GM19467 (cell line): ENCODE measurements around the gene ZFAND6.
"Not testable (repeated sequence)": the region's sequence is repeated elsewhere in the genome, so short reads cannot be mapped to it uniquely, and the experiment has no call there.

Source experiments
- ATAC-seq: cut with Tn5 transposase; IDR thresholded peaks from one replicate; pipeline ENCODE4 v1.9.1; 2021; ENCODE audit warnings: mild to moderate bottlenecking, moderate library complexity; ENCODE audit not compliant: unreplicated experiment

ZFAND6 gene

GRCh38 chr15:80095969-80096368, 36.5 kb downstream of the ZFAND6 start:
- no peak for ATAC-seq

GRCh38 chr15:80098341-80098740, 38.9 kb downstream of the ZFAND6 start:
- ATAC-seq: no peak

DNA sequence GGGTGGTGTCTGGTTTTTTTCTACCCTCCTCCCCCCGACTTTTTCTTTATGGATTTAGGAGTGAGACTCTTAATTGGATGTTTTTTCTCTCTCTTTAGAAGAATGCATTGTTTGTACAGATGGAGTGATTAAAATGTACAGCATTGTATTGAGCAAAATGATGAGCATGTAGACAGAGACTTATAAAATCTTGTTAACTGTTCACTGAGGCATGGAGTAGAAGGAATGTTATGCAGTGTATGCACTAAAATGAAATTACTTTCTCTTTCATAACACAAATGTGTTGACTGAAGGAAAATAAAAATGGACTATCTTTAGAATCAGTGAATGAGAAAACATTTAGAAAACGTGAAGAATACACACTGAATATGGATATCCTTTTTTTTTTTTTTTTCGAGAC, 39.8 kb downstream of the ZFAND6 start:
- peak; percentile 36 for ATAC-seq

DNA sequence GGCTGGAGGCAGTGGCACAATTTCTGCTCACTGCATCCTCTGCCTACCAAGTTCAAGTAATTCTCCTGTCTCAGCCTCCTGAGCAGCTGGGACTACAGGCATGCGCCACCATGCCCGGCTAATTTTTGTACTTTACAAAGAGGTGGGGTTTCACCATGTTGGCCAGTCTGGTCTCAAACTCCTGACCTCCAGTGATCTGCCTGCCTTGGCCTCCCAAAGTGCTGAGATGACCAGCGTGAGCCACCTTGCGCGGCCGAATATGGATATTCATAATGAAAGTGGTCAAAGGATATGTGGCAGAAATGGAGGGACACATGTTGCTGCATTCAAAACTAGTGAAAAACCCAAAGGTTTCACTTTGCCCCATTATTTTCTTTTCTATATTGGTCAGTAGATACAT, 40.2 kb downstream of the ZFAND6 start:
- peak; percentile 67 for ATAC-seq

DNA sequence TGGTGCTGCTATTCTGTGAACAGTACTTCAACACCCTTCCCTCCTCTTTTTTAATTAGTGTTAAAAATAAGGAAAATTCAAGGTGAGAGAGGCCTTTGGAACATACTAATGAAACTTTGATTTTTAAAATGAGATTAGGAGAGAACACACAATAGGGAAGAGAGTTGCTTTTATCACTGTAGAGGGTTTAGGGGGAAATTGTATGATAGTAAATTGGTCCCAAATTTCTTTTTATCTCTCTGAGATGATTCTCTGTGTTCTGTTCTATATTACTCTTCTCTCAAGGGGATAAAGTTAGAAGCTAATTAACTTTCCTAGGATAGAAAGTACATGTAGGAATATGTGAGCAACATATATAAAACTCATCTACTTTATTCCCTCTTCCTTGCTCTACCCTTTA, 40.8 kb downstream of the ZFAND6 start:
- ATAC-seq: no peak

DNA sequence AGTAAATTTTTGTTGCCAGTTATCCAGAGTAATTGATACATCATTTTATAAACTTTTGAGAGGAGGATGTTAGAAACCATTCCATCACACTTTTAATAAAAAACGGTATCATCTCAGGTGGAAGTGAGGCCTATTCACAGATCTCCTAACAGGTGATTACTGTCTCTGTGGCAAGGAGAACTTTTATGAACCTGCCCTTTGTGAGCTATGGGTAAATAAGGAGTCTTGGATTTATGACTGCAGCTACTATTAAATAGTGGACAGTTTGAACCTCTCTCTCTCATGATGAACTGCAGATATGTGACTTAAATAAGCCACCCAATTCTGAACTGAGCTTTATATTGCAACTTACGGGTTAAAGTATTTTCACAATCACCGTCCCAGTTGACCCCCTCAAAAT, 45.7 kb downstream of the ZFAND6 start:
- ATAC-seq: no peak

- ATAC-seq: no peak
Measured at GRCh38 chr15:80105595-80105994, 46.1 kb downstream of the ZFAND6 start.

DNA sequence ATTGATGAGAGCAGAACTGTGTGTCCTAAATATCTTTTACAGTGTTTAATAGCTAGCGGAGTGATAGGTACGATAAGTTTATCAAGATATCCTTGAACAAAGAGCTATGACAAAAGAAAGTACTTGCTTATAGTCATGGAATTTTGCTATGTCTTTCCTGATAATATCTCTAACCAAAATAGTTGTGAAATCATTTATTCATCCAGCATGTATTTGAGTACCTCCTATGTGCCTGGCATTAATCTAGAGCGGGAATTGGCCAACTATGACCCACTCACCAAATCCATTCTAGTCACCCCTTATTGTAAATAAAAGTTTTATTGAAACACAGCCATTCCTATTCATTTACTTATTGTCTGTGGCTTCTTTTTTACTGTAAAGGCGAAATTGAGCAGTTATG, 46.6 kb downstream of the ZFAND6 start:
- ATAC-seq: no peak

GRCh38 chr15:80107204-80107603, 47.7 kb downstream of the ZFAND6 start:
- ATAC-seq: no peak

GRCh38 chr15:80107774-80108173, 48.3 kb downstream of the ZFAND6 start:
- no peak for ATAC-seq

- no peak for ATAC-seq
Measured at GRCh38 chr15:80109388-80109787, 49.9 kb downstream of the ZFAND6 start.

GRCh38 chr15:80110920-80111319, 51.4 kb downstream of the ZFAND6 start:
- no peak for ATAC-seq

DNA sequence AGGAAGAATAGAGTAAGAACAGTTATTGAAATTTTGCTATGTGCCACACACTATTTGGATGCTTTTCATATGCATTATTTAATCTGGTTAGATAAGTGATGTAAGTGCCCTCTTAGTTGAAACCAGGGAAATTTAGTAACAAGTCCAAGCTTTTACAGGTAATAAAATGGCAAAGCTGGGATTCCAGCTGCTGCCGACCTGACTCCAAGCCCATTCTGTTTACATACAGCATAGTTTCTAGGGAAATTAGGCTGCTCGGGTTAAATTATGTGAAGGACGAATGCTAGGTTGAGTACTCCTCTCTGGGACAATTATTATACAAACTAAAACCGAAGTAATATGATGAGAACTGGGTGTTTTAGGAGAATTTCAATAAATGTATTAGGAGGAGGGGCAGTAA, 54.6 kb downstream of the ZFAND6 start:
- ATAC-seq: no peak

- ATAC-seq: no peak
Measured at GRCh38 chr15:80115021-80115420, 55.5 kb downstream of the ZFAND6 start.

GRCh38 chr15:80118956-80119355, 59.5 kb downstream of the ZFAND6 start:
- no peak for ATAC-seq

- no peak for ATAC-seq
Measured at GRCh38 chr15:80120636-80121035, 61.2 kb downstream of the ZFAND6 start.

DNA sequence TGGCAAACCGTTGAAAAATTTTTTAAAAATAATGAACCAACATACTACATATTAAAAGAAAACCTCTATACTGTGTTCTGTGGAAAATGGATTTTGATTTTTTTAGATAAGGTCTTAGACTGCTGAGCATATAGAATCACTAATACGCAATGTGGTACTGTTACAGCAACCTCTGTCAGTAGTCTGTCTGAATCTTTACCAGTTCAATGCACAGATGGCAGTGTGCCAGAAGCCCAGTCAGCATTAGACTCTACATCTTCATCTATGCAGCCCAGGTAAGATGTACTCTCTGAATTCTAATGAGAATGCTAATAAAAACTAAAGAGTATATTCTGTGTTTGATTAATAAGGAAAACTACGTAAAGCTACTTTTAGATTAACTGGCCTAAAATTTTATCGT, 62.1 kb downstream of the ZFAND6 start:
- ATAC-seq: no peak

DNA sequence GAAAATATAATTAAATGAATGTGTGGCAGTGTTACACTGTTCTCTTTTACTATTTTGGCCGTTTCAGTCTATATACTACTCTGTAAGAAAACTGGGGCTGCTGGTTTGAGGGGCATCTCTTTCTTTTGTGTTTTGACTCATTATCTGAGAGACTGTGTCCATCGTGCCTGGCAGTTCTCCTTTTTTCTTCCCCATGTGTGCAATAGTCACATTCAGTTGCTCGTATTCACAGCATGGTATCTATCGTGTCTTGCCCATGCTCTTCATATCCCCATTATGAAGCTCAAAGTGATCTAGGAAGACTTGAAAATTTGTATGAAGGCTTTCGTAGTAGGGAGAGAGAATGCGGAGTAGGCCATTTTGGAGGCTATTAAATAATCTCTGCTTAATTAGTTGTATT, 63.6 kb downstream of the ZFAND6 start:
- no peak for ATAC-seq

GRCh38 chr15:80127253-80127652, 67.8 kb downstream of the ZFAND6 start:
- not testable (repeated sequence) for ATAC-seq

DNA sequence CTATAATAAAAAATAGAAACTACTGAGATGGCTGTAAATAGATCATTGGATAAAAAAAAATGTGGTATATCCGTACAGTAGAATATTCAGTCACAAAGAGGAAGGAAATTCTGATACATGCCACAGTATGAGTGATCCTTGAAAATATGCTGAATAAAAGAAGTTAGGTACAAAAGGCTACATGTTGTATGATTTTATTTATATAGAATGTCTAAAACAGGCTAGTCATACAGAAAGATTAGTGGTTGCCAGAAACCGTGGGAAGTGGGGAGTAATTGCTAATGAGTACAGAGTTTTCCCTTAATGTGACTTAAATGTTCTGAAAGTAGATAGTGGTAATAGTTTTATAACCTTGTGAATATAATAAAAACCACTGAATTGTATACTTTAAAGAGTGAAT, 68.4 kb downstream of the ZFAND6 start:
- no peak for ATAC-seq

DNA sequence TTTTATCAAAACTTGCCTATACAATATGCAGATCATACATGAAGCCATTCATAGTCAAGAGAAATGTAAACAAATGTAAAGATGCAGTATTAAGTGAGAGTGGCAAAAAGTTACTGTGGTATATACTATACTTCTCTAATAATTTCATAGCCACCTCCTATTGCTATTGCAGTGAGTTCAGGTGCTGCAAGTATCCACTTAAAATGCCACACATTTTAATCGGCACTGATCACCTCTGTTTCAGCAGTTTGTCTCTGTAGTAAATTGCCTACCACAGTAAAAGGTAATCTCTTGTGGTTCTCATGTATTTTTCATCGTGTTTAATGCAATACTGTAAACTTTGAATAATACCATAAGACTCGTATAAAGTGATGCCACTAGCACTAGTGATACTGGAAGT, 72.9 kb downstream of the ZFAND6 start:
- ATAC-seq: no peak

GRCh38 chr15:80136854-80137253, 77.4 kb downstream of the ZFAND6 start:
- ATAC-seq: no peak

- ATAC-seq: no peak
Measured at GRCh38 chr15:80138961-80139360, 79.5 kb downstream of the ZFAND6 start.

- ATAC-seq: no peak
Measured at GRCh38 chr15:80140909-80141308, 81.4 kb downstream of the ZFAND6 start.
